Measurements from ENCODE around the gene UBR7.
"Not testable (repeated sequence)": the region's sequence is repeated elsewhere in the genome, so short reads cannot be mapped to it uniquely, and the experiment has no call there.

DNA sequence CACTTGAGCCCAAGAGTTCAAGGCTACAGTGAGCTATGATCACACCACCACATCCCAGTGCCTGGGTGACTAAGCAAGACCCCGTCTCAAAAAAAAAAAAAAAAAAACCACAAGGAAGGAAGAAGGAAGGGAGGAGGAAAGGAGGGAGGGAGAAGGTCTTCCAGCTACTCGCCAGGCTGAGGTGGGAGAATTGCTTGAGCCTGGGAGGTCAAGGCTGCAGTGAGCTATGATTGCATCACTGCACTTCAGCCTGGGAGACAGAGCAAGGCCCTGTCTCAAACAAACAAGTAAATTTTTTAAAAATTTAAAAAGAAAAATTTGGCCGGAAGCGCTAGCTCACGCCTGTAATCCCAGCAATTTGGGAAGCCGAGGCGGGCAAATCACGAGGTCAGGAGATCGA is 38.4 kb upstream of the UBR7 start:
- not testable (repeated sequence) for TF ChIP-seq CTCF (conservative IDR thresholded peaks at IDR 0.05; ENCODE audit: low read length); EZH2phosphoT487 (IDR thresholded peaks at IDR 0.05; ENCODE audit: borderline replicate concordance)
